CD8-positive, alpha-beta memory T cell (primary cell): ENCODE measurements around the gene CELF1. TPM values are rescaled to one million over a fixed set of nuclear protein-coding genes. Genes with fewer than 3 reads are reported as not detected.
"Not testable (repeated sequence)": the region's sequence is repeated elsewhere in the genome, so short reads cannot be mapped to it uniquely, and the experiment has no call there.

ENCODE experiments used
- CTCF ChIA-PET: fragments of 350-600 bp; sonication (Branson Sonifier 250); formaldehyde crosslinking; loops from one replicate; lab custom pipeline; 2021; ENCODE audit warnings: antibody characterized with exemption; lab: Charles Lee
- POLR2A ChIA-PET: fragments of 350-600 bp; sonication (Branson Sonifier 250); formaldehyde crosslinking; loops from one replicate; lab custom pipeline; 2021; ENCODE audit warnings: antibody characterized with exemption; lab: Charles Lee
- DNase-seq, 5 donors: peaks; one replicate each; pipeline versions ENCODE4 v3.0.0 to v3.0.0-alpha.2; 2020 to 2022; ENCODE audit warnings: mixed read lengths in 1 of 5
- H3K27ac ChIP-seq: one replicate; pipeline ENCODE4 v1.7.0; 2013; ENCODE audit warnings: low read depth, mild to moderate bottlenecking, low read length, moderate library complexity
- H3K27me3 ChIP-seq: 2 replicates; pipeline ENCODE4 v1.7.0; 2013; ENCODE audit warnings: low read length, mild to moderate bottlenecking; ENCODE audit not compliant: insufficient read depth, poor library complexity, severe bottlenecking
- H3K36me3 ChIP-seq: 2 replicates; pipeline ENCODE4 v1.7.0; 2013; ENCODE audit warnings: mild to moderate bottlenecking, low read length, moderate library complexity; ENCODE audit not compliant: insufficient read depth
- H3K4me1 ChIP-seq: 2 replicates; pipeline ENCODE4 v1.7.0; 2013; ENCODE audit warnings: mild to moderate bottlenecking, low read length, moderate library complexity; ENCODE audit not compliant: insufficient read depth
- H3K4me3 ChIP-seq: 2 replicates; pipeline ENCODE4 v1.7.0; 2013; ENCODE audit warnings: mild to moderate bottlenecking, low read length
- H3K9me3 ChIP-seq: 2 replicates; pipeline ENCODE4 v1.7.0; 2013; ENCODE audit warnings: mild to moderate bottlenecking, low read length
- H3K27ac Mint-ChIP-seq, 8 donors: one replicate each; pipeline ENCODE4 v1.8.0; 2020 to 2021; ENCODE audit warnings: mixed read lengths in 8 of 8, mild to moderate bottlenecking in 6 of 8, inconsistent platforms in 3 of 8, moderate library complexity in 3 of 8
- H3K27me3 Mint-ChIP-seq, 2 donors: one replicate each; pipeline ENCODE4 v1.8.0; 2020 to 2021; ENCODE audit warnings: mixed read lengths in 2 of 2, mild to moderate bottlenecking in 1 of 2, moderate library complexity in 1 of 2
- H3K36me3 Mint-ChIP-seq, 3 donors: one replicate each; pipeline ENCODE4 v1.8.0; 2020 to 2021; ENCODE audit warnings: mixed read lengths in 3 of 3, inconsistent platforms in 1 of 3, mild to moderate bottlenecking in 1 of 3
- H3K4me1 Mint-ChIP-seq, 3 donors: one replicate each; pipeline ENCODE4 v1.8.0; 2020 to 2021; ENCODE audit warnings: mixed read lengths in 3 of 3, inconsistent platforms in 1 of 3, mild to moderate bottlenecking in 1 of 3
- H3K4me3 Mint-ChIP-seq, 7 donors: one replicate each; pipeline ENCODE4 v1.8.0; 2020 to 2021; ENCODE audit warnings: mixed read lengths in 7 of 7, mild to moderate bottlenecking in 6 of 7, moderate library complexity in 4 of 7, inconsistent platforms in 2 of 7
- H3K9me3 Mint-ChIP-seq, 5 donors: one replicate each; pipeline ENCODE4 v1.8.0; 2020 to 2022; ENCODE audit warnings: mixed read lengths in 5 of 5, mild to moderate bottlenecking in 3 of 5, moderate library complexity in 2 of 5, inconsistent platforms in 1 of 5
- polyA plus RNA-seq: library from polyadenylated mRNA; unstranded; fragments of 300-500 nt; fragmentation: Illumina TruSeq; gene quantifications from one replicate; pipeline ENCODE4 v1.2.3, GENCODE V29; 2021
- total RNA-seq, 2 experiments: library from RNA; stranded (reverse); gene quantifications; one replicate each; pipeline ENCODE4 v1.2.3, GENCODE V29; 2021

CELF1 gene
- total and polyA plus RNA-seq, 3 experiments from 2014 or later: 80.8 to 168 (median 160) TPM

DNA sequence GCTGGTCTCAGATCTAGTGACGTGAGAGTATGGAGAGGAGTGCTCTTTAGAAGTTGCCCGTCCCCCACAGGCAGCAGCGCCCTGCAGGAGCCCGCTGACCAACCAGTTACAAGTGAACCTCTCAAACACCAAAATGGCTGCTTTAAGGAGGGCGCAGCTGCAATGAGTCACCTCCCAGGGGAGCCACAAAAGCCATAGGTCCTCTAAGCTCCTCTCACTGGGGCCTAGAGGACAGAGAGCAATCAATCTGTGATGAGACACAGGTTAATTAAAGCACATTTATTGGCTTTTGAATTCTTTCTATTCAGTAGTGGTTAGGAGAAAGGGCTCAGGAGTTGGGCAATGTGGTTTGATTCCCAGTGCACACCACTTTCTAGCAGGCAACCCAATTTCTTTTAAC, 88.4 kb downstream of the CELF1 start:
- Mint-ChIP-seq H3K4me3 (no peak overlapping the region), H3K27me3 (peaks cover 0 to 2% of the 10 kb centered on the region in 2 donors), H3K27ac (peak overlapping the region in 2 of 8 donors; percentile 17 to 61), H3K9me3 (no peaks in the 10 kb centered on the region), H3K36me3 (peaks cover 0 to 68% (median 3%) of the 10 kb centered on the region in 3 donors), H3K4me1 (peaks cover 4 to 10% (median 10%) of the 10 kb centered on the region in 3 donors)
- DNase-seq: no peak
- Histone ChIP-seq H3K27me3 (no peaks in the 10 kb centered on the region), H3K27ac (no peak overlapping the region), H3K9me3 (no peaks in the 10 kb centered on the region), H3K4me1 (no peaks in the 10 kb centered on the region), H3K4me3 (no peak overlapping the region), H3K36me3 (peaks cover 10% of the 10 kb centered on the region)
- ChIA-PET CTCF (no interaction called here), POLR2A (no interaction called here)

DNA sequence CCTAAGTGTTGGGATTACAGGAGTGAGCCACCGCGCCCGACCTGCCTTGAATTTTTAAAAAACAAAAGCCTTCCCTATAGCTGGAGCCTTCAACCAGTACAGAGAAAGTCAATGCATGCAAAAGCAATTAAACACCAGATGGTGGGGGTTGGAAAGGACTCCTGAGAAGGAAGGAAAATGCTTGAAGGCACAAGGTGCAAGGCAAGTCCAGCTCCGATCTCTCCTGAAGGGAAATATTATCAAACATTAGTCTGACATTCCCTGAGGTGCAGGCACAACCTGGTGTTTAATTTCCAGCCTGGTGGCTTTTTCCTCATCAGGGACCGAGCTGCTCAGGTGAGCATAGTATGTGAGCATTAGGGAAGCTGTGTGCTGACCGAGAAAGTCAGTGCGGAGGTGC, 91.1 kb downstream of the CELF1 start:
- Histone ChIP-seq H3K4me1 (no peaks in the 10 kb centered on the region), H3K27me3 (no peaks in the 10 kb centered on the region), H3K4me3 (no peak overlapping the region), H3K27ac (no peak overlapping the region), H3K9me3 (no peaks in the 10 kb centered on the region), H3K36me3 (no peaks in the 10 kb centered on the region)
- H3K27ac Mint-ChIP-seq: peak overlapping the region in 2 of 8 donors; percentile 3 to 42
- H3K36me3 Mint-ChIP-seq: peaks cover 0 to 44% (median 1%) of the 10 kb centered on the region in 3 donors
- peaks cover 0 to 2% of the 10 kb centered on the region in 2 donors for H3K27me3 Mint-ChIP-seq
- H3K4me3 Mint-ChIP-seq: no peak overlapping the region
- ChIA-PET POLR2A (no interaction called here), CTCF (no interaction called here)
- peaks cover 0 to 5% (median 0%) of the 10 kb centered on the region in 3 donors for H3K4me1 Mint-ChIP-seq
- no peaks in the 10 kb centered on the region for H3K9me3 Mint-ChIP-seq
- no peak for DNase-seq

DNA sequence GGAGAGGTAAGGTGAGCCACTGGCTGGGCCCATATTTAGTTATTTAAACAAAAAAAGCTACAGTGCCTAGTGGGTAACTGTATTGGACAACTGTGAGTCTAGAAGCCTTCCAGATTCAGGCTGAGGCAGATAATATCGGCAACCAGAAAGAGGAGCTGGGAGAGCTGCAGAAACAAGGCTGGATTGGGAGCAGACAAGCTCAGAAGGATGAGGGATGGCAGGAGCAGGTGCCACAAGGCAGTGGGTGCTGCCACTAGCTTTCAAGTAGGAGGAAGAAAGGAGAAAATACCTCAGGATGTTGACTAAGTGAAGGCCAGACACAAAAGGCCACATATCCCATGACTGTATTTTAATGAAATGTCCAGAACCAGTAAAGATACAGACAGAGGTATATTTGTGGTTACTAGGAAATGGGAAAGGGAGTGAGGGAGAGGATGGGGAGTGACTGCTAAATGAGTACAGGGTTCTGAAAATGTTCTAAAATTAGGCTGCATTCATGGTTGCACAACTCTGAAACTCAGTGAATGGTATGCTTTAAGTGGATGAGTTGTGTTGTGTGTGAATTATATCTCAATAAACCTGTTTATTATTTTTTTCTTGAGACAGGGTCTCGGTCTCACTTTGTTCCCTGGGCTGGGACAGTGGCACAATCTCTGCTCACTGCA, 92.2 kb downstream of the CELF1 start:
- Histone ChIP-seq H3K4me1 (no peaks in the 10 kb centered on the region), H3K4me3 (no peak overlapping the region), H3K9me3 (no peaks in the 10 kb centered on the region), H3K36me3 (no peaks in the 10 kb centered on the region), H3K27ac (no peak overlapping the region), H3K27me3 (no peaks in the 10 kb centered on the region)
- peaks cover 0 to 2% of the 10 kb centered on the region in 2 donors for H3K27me3 Mint-ChIP-seq
- DNase-seq: no peak
- POLR2A ChIA-PET: no interaction called here
- H3K27ac Mint-ChIP-seq: peak overlapping the region in 5 of 8 donors; percentile 12 to 88 (median 64)
- H3K9me3 Mint-ChIP-seq: no peaks in the 10 kb centered on the region
- peaks cover 0 to 38% (median 1%) of the 10 kb centered on the region in 3 donors for H3K36me3 Mint-ChIP-seq
- no peak overlapping the region for H3K4me3 Mint-ChIP-seq
- CTCF ChIA-PET: no interaction called here
- peaks cover 0 to 5% (median 0%) of the 10 kb centered on the region in 3 donors for H3K4me1 Mint-ChIP-seq

DNA sequence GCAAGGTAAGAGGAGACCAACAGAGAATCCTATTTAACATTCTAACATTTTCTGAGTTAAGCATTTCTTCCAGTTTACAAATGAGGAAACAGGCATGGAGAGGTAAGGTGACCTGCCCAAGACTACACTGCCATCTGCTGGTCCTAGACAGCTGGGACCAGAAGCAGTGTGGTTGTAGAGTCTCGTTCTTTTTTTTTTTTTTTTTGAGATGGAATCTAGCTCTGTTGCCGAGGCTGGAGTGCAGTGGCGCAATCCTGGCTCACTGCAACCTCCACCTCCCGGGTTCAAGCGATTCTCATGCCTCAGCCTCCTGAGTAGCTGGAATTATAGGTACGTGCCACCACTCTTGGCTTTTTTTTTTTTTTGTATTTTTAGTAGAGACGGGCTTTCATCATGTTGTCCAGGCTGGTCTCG, 98.7 kb downstream of the CELF1 start:
- H3K27me3 ChIP-seq, H3K4me3 ChIP-seq, H3K27ac Mint-ChIP-seq, H3K9me3 ChIP-seq, H3K27me3 Mint-ChIP-seq, H3K36me3 Mint-ChIP-seq, H3K36me3 ChIP-seq, H3K4me1 Mint-ChIP-seq, H3K27ac ChIP-seq, H3K4me3 Mint-ChIP-seq, H3K4me1 ChIP-seq, H3K9me3 Mint-ChIP-seq: not testable (repeated sequence)
- peak; percentile 34 to 79 (median 55) for DNase-seq
- ChIA-PET POLR2A (interaction anchor here (0.7 kb wide), 1 partner anchor 410 kb away, joined by 5 read pairs; no protein-coding TSS in a partner anchor), CTCF (interaction anchor here (0.6 to 3.6 kb wide), 9 partner anchors 35 to 559 kb away, joined by 3 to 12 read pairs (median 3); no protein-coding TSS in a partner anchor)

DNA sequence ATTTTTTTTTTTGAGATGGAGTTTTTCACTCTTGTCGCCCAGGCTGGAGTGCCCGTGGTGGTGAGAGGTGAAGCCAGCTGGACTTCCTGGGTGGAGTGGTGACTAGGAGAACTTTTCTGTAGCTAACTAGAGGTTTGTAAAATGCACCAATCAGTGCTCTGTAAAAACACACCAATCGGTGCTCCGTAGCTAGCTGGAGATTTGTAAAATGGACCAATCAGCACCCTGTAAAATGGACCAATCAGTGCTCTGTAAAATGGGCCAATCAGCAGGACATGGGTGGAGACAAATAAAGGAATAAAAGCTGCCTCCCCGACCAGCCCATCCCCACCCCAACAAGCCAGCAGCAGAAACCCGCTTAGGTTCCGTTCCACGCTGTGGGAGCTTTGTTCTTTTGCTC, 99.6 kb downstream of the CELF1 start:
- no peaks in the 10 kb centered on the region for H3K36me3 Mint-ChIP-seq
- no peak overlapping the region for H3K27ac Mint-ChIP-seq
- peaks cover 0 to 6% (median 5%) of the 10 kb centered on the region in 3 donors for H3K4me1 Mint-ChIP-seq
- H3K4me3 ChIP-seq: no peak overlapping the region
- no peaks in the 10 kb centered on the region for H3K27me3 Mint-ChIP-seq
- H3K27me3 ChIP-seq: no peaks in the 10 kb centered on the region
- ChIA-PET CTCF (interaction anchor here (0.9 to 3.6 kb wide), 4 partner anchors 79 to 300 kb away, joined by 3 to 12 read pairs (median 6); no protein-coding TSS in a partner anchor), POLR2A (no interaction called here)
- no peaks in the 10 kb centered on the region for H3K36me3 ChIP-seq
- H3K9me3 ChIP-seq: no peaks in the 10 kb centered on the region
- no peaks in the 10 kb centered on the region for H3K9me3 Mint-ChIP-seq
- H3K4me1 ChIP-seq: no peaks in the 10 kb centered on the region
- no peak overlapping the region for H3K4me3 Mint-ChIP-seq
- H3K27ac ChIP-seq: no peak overlapping the region
- no peak for DNase-seq

DNA sequence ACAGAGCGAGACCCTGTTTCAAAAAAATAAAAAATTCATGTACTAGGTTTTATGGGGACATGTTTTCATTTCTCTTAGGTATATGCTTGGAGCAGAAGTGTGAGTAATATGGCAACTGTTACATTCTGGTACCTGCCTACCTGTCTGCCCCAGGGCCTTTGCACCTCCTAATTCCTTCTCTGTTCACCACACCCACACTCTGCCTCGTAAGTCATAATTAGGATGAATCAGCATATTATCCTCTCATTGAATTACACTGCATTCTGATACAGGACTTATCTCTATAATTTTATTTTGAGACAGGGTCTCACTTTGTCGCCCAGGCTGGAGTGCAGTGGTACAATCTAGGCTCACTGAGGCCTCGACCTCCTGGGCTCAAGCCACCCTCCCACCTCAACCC, 100.9 kb downstream of the CELF1 start:
- H3K9me3 Mint-ChIP-seq: no peaks in the 10 kb centered on the region
- H3K27me3 Mint-ChIP-seq: no peaks in the 10 kb centered on the region
- Histone ChIP-seq H3K4me3 (no peak overlapping the region), H3K4me1 (no peaks in the 10 kb centered on the region), H3K36me3 (no peaks in the 10 kb centered on the region), H3K27me3 (no peaks in the 10 kb centered on the region), H3K9me3 (no peaks in the 10 kb centered on the region), H3K27ac (no peak overlapping the region)
- no peaks in the 10 kb centered on the region for H3K36me3 Mint-ChIP-seq
- H3K27ac Mint-ChIP-seq: no peak overlapping the region
- H3K4me3 Mint-ChIP-seq: no peak overlapping the region
- POLR2A ChIA-PET: no interaction called here
- CTCF ChIA-PET: interaction anchor here (3.6 kb wide), 1 partner anchor 274 kb away, joined by 12 read pairs; no protein-coding TSS in a partner anchor
- no peak for DNase-seq
- H3K4me1 Mint-ChIP-seq: peaks cover 0 to 6% (median 5%) of the 10 kb centered on the region in 3 donors

DNA sequence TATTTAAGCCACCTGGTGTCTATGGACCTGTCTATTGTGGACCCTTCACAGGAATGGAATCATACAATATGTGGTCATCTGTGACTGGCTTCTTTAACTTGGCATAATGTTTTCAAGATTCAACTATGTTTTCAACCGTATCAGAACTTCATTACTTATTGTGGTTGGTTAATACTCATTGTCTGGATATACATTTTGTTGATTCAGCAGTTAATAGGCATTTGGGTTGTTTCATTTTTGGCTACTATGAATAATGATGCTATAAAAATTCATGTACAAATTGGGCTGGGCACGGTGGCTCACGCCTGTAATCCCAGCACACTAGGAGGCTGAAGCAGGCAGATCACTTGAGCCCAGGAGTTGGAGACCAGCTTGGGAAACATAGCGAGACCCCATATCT, 101.5 kb downstream of the CELF1 start:
- POLR2A ChIA-PET: no interaction called here
- CTCF ChIA-PET: no interaction called here
- no peaks in the 10 kb centered on the region for H3K27me3 ChIP-seq

DNA sequence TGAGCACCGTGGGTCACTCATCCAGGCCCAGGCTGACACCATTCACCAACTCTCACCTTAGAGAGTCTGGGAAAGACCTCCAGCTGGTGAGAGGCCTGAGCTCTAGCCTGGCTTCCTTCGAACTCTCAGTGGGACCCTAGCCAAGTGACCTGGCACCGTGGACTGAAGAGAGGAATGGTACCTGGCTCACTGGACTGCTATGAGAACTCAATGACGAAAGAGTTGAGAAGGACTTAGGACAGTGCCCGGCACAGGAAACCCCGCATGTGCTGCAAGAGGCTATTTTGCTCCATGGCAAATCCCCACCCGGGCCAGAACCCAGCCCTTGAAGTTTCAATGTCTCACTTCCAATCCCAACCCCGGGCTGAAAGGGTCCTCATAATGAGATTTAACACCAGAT, 103.4 kb downstream of the CELF1 start:
- Histone ChIP-seq H3K9me3 (no peaks in the 10 kb centered on the region), H3K36me3 (no peaks in the 10 kb centered on the region), H3K4me3 (no peak overlapping the region), H3K27ac (no peak overlapping the region), H3K27me3 (no peaks in the 10 kb centered on the region), H3K4me1 (no peaks in the 10 kb centered on the region)
- no peaks in the 10 kb centered on the region for H3K27me3 Mint-ChIP-seq
- no peaks in the 10 kb centered on the region for H3K9me3 Mint-ChIP-seq
- H3K4me3 Mint-ChIP-seq: no peak overlapping the region
- H3K4me1 Mint-ChIP-seq: peaks cover 0 to 6% (median 5%) of the 10 kb centered on the region in 3 donors
- no peaks in the 10 kb centered on the region for H3K36me3 Mint-ChIP-seq
- CTCF ChIA-PET: interaction anchor here (1.0 to 1.5 kb wide), 2 partner anchors 76 to 104 kb away, joined by 3 read pairs; no protein-coding TSS in a partner anchor
- POLR2A ChIA-PET: no interaction called here
- no peak overlapping the region for H3K27ac Mint-ChIP-seq
- DNase-seq: no peak

More for the DNA sequence above, 101.5 kb downstream of the CELF1 start:
- Histone ChIP-seq H3K4me3 (no peak overlapping the region), H3K27ac (no peak overlapping the region), H3K36me3 (no peaks in the 10 kb centered on the region), H3K9me3 (no peaks in the 10 kb centered on the region), H3K4me1 (no peaks in the 10 kb centered on the region)
- Mint-ChIP-seq H3K4me3 (no peak overlapping the region), H3K36me3 (no peaks in the 10 kb centered on the region), H3K9me3 (no peaks in the 10 kb centered on the region), H3K4me1 (peaks cover 0 to 6% (median 5%) of the 10 kb centered on the region in 3 donors), H3K27me3 (no peaks in the 10 kb centered on the region), H3K27ac (no peak overlapping the region)
- DNase-seq: no peak
